Measurements from ENCODE around the gene RNF31. TPM values are rescaled to one million over a fixed set of nuclear protein-coding genes. Genes with fewer than 3 reads are reported as not detected.

Gene RNF31
- total and polyA plus RNA-seq, 2 of the 13 experiments (the other 11 are each of a cell fraction or from before 2014, with no cell fraction given) = 48.2 to 86.8 TPM

GRCh38 chr14:24160850-24161804 lies 13.8 kb downstream of the RNF31 start, which contains the start of gene IRF9 (continued):
- TF ChIP-seq ZBTB26 (CRISPR knock-in tag; IDR thresholded peaks at IDR 0.05; ENCODE audit: borderline replicate concordance) (peak; percentile 89), THAP11 (CRISPR knock-in tag; IDR thresholded peaks at IDR 0.05) (peak; percentile 95), PAF1 (CRISPR knock-in tag; IDR thresholded peaks at IDR 0.05) (peak; percentile 99), FOXO4 (CRISPR knock-in tag; conservative IDR thresholded peaks at IDR 0.05) (no peak), ELF1 (CRISPR knock-in tag; IDR thresholded peaks at IDR 0.05) (peak; percentile 88), ZNF747 (CRISPR knock-in tag; IDR thresholded peaks at IDR 0.05; ENCODE audit: borderline replicate concordance) (peak; percentile 99), SP2 (CRISPR knock-in tag; IDR thresholded peaks at IDR 0.05) (peak; percentile 51; the same call in 1 of the 2 replicates), ZNF605 (CRISPR knock-in tag; IDR thresholded peaks at IDR 0.05) (peak; percentile 99), SIN3B (IDR thresholded peaks at IDR 0.05; ENCODE audit: low read length) (no peak), TRIM22 (IDR thresholded peaks at IDR 0.05) (no peak; the same call in 1 of the 2 replicates), PHB2 (IDR thresholded peaks at IDR 0.05; ENCODE audit: partially characterized antibody) (no peak), NR1H2 (CRISPR knock-in tag; IDR thresholded peaks at IDR 0.05; ENCODE audit: borderline replicate concordance, low read depth) (peak; percentile 62; the same call in 1 of the 2 replicates), SRSF4 (IDR thresholded peaks at IDR 0.05; ENCODE audit: low read depth, low read length, poor library complexity, severe bottlenecking) (no peak), ZNF552 (CRISPR knock-in tag; IDR thresholded peaks at IDR 0.05; ENCODE audit: borderline replicate concordance) (peak; percentile 99), BHLHE40 (IDR thresholded peaks at IDR 0.05; ENCODE audit: low read length) (peak; percentile 79), CBX5 (CRISPR knock-in tag; IDR thresholded peaks at IDR 0.05; ENCODE audit: borderline replicate concordance) (peak; percentile 100), ZBTB7A (CRISPR knock-in tag; IDR thresholded peaks at IDR 0.05) (peak; percentile 62; the same call in 1 of the 2 replicates), ZNF143 (CRISPR knock-in tag; IDR thresholded peaks at IDR 0.05) (peak; percentile 76), MXD4 (CRISPR knock-in tag; IDR thresholded peaks at IDR 0.05) (peak; percentile 99), TEF (CRISPR knock-in tag; IDR thresholded peaks at IDR 0.05) (no peak; the same call in 1 of the 2 replicates), ZNF3 (CRISPR knock-in tag; IDR thresholded peaks at IDR 0.05) (peak; percentile 73; the same call in 1 of the 2 replicates), SALL2 (CRISPR knock-in tag; IDR thresholded peaks at IDR 0.05) (peak; percentile 100)

All from HepG2 (cell line).